ENCODE data around the gene UXS1. TPM values are rescaled to one million over a fixed set of nuclear protein-coding genes. Genes with fewer than 3 reads are reported as not detected.

Gene UXS1
- total and polyA plus RNA-seq, 11 donors, result 11.0 to 36.9 (median 30.9) TPM

- H3K27ac ChIP-seq, result no peak overlapping the region
- no peaks in the 10 kb centered on the region for H3K27me3 ChIP-seq
- no peaks in the 10 kb centered on the region for H3K36me3 ChIP-seq
- DNase-seq (no peak), ATAC-seq (no peak)
- intact Hi-C loops (cut with DNase I), result no loop called here
- TF ChIP-seq POLR2A (IDR thresholded peaks at IDR 0.05) (no peak), CTCF (IDR thresholded peaks at IDR 0.05) (no peak)
- 75 to 94% (median 90%) methylated on average over 6 of the region's 6 CpGs for WGBS, 4 donors
- H3K4me1 ChIP-seq, result no peaks in the 10 kb centered on the region
- no peaks in the 10 kb centered on the region for H3K9me3 ChIP-seq
- no peak overlapping the region for H3K4me3 ChIP-seq
Measured at GRCh38 chr2:106044859-106045258, 149.2 kb downstream of the UXS1 start.

GRCh38 chr2:106044021-106044420 lies 150.1 kb downstream of the UXS1 start:
- Histone ChIP-seq H3K27ac (no peak overlapping the region), H3K4me3 (no peak overlapping the region), H3K9me3 (no peaks in the 10 kb centered on the region), H3K36me3 (no peaks in the 10 kb centered on the region), H3K27me3 (no peaks in the 10 kb centered on the region), H3K4me1 (peaks cover 0 to 2% (median 0%) of the 10 kb centered on the region in 12 donors)
- no peak for TF ChIP-seq POLR2A (IDR thresholded peaks at IDR 0.05)
- TF ChIP-seq CTCF (IDR thresholded peaks at IDR 0.05), result no peak
- intact Hi-C loops (cut with DNase I), result no loop called here
- ATAC-seq (no peak), DNase-seq (no peak)
- WGBS, 4 donors, result 69 to 76% (median 70%) methylated on average over 4 of the region's 4 CpGs

Data from heart left ventricle (tissue), 16 donors.